ENCODE results near the gene RNF214. TPM values are rescaled to one million over a fixed set of nuclear protein-coding genes. Genes with fewer than 3 reads are reported as not detected.
"Not testable (repeated sequence)": the region's sequence is repeated elsewhere in the genome, so short reads cannot be mapped to it uniquely, and the experiment has no call there.

RNF214 gene
- total RNA-seq, 2 donors from 2014 or later = 10.2 to 12.5 TPM

GRCh38 chr11:117259417-117259816 is 26.9 kb downstream of the RNF214 start:
- TF ChIP-seq CTCF (IDR thresholded peaks at IDR 0.05) = no peak
- TF ChIP-seq POLR2A (IDR thresholded peaks at IDR 0.05) = no peak
- H3K4me3 ChIP-seq = no peak overlapping the region
- no peaks in the 10 kb centered on the region for H3K4me1 ChIP-seq
- no peak overlapping the region for H3K27ac ChIP-seq
- 68 to 71% methylated on average over 1 of the region's 1 CpG for WGBS, 2 donors
- no peaks in the 10 kb centered on the region for H3K9me3 ChIP-seq
- no peaks in the 10 kb centered on the region for H3K27me3 ChIP-seq
- intact Hi-C loops (cut with DNase I) = no loop called here
- ATAC-seq (no peak), DNase-seq (no peak)
- no peaks in the 10 kb centered on the region for H3K36me3 ChIP-seq (replicated peaks in 1 of 2; ENCODE audit: insufficient read depth in 1 of 2, low read depth in 2 of 2)

- H3K27ac ChIP-seq; intact Hi-C loops (cut with DNase I); ATAC-seq; H3K4me3 ChIP-seq; H3K9me3 ChIP-seq; H3K36me3 ChIP-seq (replicated peaks in 1 of 2; ENCODE audit: insufficient read depth in 1 of 2, low read depth in 2 of 2); DNase-seq; H3K27me3 ChIP-seq; H3K4me1 ChIP-seq: not testable (repeated sequence)
- 93 to 97% methylated on average over 7 of the region's 7 CpGs for WGBS, 2 donors
These were observed 32.3 kb downstream of the RNF214 start for GRCh38 chr11:117264624-117265323.

- DNase-seq (no peak), ATAC-seq (no peak)
- no peak for TF ChIP-seq POLR2A (IDR thresholded peaks at IDR 0.05)
- no peak for TF ChIP-seq CTCF (IDR thresholded peaks at IDR 0.05)
- intact Hi-C loops (cut with DNase I) = no loop called here
- Histone ChIP-seq H3K27ac (no peak overlapping the region), H3K36me3 (replicated peaks in 1 of 2; ENCODE audit: insufficient read depth in 1 of 2, low read depth in 2 of 2) (no peaks in the 10 kb centered on the region), H3K4me3 (no peak overlapping the region), H3K9me3 (no peaks in the 10 kb centered on the region), H3K4me1 (no peaks in the 10 kb centered on the region), H3K27me3 (no peaks in the 10 kb centered on the region)
- 61 to 68% methylated on average over 2 of the region's 2 CpGs for WGBS, 2 donors
These were observed 33.3 kb downstream of the RNF214 start for GRCh38 chr11:117265745-117266144.

GRCh38 chr11:117269856-117270255 is 37.4 kb downstream of the RNF214 start:
- H3K27me3 ChIP-seq = no peaks in the 10 kb centered on the region
- no peak overlapping the region for H3K4me3 ChIP-seq
- DNase-seq (no peak), ATAC-seq (no peak)
- H3K36me3 ChIP-seq (replicated peaks in 1 of 2; ENCODE audit: insufficient read depth in 1 of 2, low read depth in 2 of 2) = no peaks in the 10 kb centered on the region
- H3K4me1 ChIP-seq = no peaks in the 10 kb centered on the region
- H3K9me3 ChIP-seq = no peaks in the 10 kb centered on the region
- intact Hi-C loops (cut with DNase I) = no loop called here
- no peak overlapping the region for H3K27ac ChIP-seq
- WGBS, 2 donors = 85 to 86% methylated on average over 2 of the region's 2 CpGs
- TF ChIP-seq POLR2A (IDR thresholded peaks at IDR 0.05) (no peak), CTCF (IDR thresholded peaks at IDR 0.05) (no peak)

- Histone ChIP-seq H3K4me3 (no peak overlapping the region), H3K4me1 (no peaks in the 10 kb centered on the region), H3K36me3 (replicated peaks in 1 of 2; ENCODE audit: insufficient read depth in 1 of 2, low read depth in 2 of 2) (no peaks in the 10 kb centered on the region), H3K9me3 (no peaks in the 10 kb centered on the region), H3K27me3 (no peaks in the 10 kb centered on the region), H3K27ac (no peak overlapping the region)
- 88 to 95% methylated on average over 4 of the region's 4 CpGs for WGBS, 2 donors
- intact Hi-C loops (cut with DNase I) = no loop called here
- DNase-seq (no peak), ATAC-seq (no peak)
- no peak for TF ChIP-seq CTCF (IDR thresholded peaks at IDR 0.05)
- no peak for TF ChIP-seq POLR2A (IDR thresholded peaks at IDR 0.05)
These were observed 38.7 kb downstream of the RNF214 start for GRCh38 chr11:117271208-117271607.

- intact Hi-C loops (cut with DNase I); H3K9me3 ChIP-seq; H3K4me3 ChIP-seq; H3K27ac ChIP-seq; ATAC-seq; H3K27me3 ChIP-seq; DNase-seq; H3K36me3 ChIP-seq (replicated peaks in 1 of 2; ENCODE audit: insufficient read depth in 1 of 2, low read depth in 2 of 2); H3K4me1 ChIP-seq: not testable (repeated sequence)
- 93% methylated on average over 5 of the region's 5 CpGs for WGBS, 2 donors
These were observed 39.7 kb downstream of the RNF214 start for GRCh38 chr11:117272175-117272574.

Data from body of pancreas (tissue), 4 donors.